GM13977 (cell line): ENCODE results near the gene RGMA.
"Not testable (repeated sequence)": the region's sequence is repeated elsewhere in the genome, so short reads cannot be mapped to it uniquely, and the experiment has no call there.

Experiments used
- DNase-seq: peaks from one replicate; pipeline ENCODE4 v3.0.0; 2012; ENCODE audit warnings: low spot score
- CTCF ChIP-seq: IDR thresholded peaks from 2 replicates; pipeline ENCODE4 v1.5.1; 2012; ENCODE audit warnings: mild to moderate bottlenecking, control low read depth; ENCODE audit not compliant: insufficient read depth; ENCODE audit errors: extremely low read depth, missing control alignments
- in situ Hi-C: fragments of 300-500 bp; cut with MboI; formaldehyde crosslinking; loops from one replicate; pipeline ENCODE4 v1.12.0; 2022; ENCODE audit warnings: low sequenced_read_pairs, low pct_unique_long_range_greater_than_20kb, mixed read lengths, inconsistent platforms; ENCODE audit not compliant: unreplicated experiment

Gene RGMA

GRCh38 chr15:93036951-93037819 lies 51.8 kb downstream of the RGMA start:
- TF ChIP-seq CTCF = no peak
- DNase-seq = peak; percentile 24
- in situ Hi-C loops = no loop called here

GRCh38 chr15:93035953-93036810 lies 52.8 kb downstream of the RGMA start:
- TF ChIP-seq CTCF = peak; percentile 74
- in situ Hi-C loops = no loop called here
- peak; percentile 88 for DNase-seq

- in situ Hi-C loops = no loop called here
- TF ChIP-seq CTCF = no peak
- DNase-seq = peak; percentile 4
These were observed 53.7 kb downstream of the RGMA start for GRCh38 chr15:93035092-93035915.

- in situ Hi-C loops = no loop called here
- peak; percentile 13 for DNase-seq
- no peak for TF ChIP-seq CTCF
These were observed 54.5 kb downstream of the RGMA start for GRCh38 chr15:93034512-93034911.

- no peak for TF ChIP-seq CTCF
- in situ Hi-C loops = no loop called here
- peak; percentile 15 for DNase-seq
These were observed 55.5 kb downstream of the RGMA start for GRCh38 chr15:93033434-93034045.

GRCh38 chr15:93032515-93033206 lies 56.4 kb downstream of the RGMA start:
- DNase-seq = peak; percentile 12
- in situ Hi-C loops = not testable (repeated sequence)

GRCh38 chr15:93031557-93032384 lies 57.2 kb downstream of the RGMA start:
- in situ Hi-C loops, DNase-seq: not testable (repeated sequence)
